GM18498 (cell line): ENCODE results near the gene FBXO41.
A peak's percentile ranks its signal among the peaks of the same experiment; 100 is the strongest.

Experiments
- ATAC-seq: cut with Tn5 transposase; IDR thresholded peaks from one replicate; pipeline ENCODE4 v1.9.1; 2021; ENCODE audit warnings: mild to moderate bottlenecking, moderate library complexity; ENCODE audit not compliant: unreplicated experiment

The FBXO41 gene, protein sequence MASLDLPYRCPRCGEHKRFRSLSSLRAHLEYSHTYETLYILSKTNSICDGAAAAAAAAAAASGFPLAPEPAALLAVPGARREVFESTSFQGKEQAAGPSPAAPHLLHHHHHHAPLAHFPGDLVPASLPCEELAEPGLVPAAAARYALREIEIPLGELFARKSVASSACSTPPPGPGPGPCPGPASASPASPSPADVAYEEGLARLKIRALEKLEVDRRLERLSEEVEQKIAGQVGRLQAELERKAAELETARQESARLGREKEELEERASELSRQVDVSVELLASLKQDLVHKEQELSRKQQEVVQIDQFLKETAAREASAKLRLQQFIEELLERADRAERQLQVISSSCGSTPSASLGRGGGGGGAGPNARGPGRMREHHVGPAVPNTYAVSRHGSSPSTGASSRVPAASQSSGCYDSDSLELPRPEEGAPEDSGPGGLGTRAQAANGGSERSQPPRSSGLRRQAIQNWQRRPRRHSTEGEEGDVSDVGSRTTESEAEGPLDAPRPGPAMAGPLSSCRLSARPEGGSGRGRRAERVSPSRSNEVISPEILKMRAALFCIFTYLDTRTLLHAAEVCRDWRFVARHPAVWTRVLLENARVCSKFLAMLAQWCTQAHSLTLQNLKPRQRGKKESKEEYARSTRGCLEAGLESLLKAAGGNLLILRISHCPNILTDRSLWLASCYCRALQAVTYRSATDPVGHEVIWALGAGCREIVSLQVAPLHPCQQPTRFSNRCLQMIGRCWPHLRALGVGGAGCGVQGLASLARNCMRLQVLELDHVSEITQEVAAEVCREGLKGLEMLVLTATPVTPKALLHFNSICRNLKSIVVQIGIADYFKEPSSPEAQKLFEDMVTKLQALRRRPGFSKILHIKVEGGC

DNA sequence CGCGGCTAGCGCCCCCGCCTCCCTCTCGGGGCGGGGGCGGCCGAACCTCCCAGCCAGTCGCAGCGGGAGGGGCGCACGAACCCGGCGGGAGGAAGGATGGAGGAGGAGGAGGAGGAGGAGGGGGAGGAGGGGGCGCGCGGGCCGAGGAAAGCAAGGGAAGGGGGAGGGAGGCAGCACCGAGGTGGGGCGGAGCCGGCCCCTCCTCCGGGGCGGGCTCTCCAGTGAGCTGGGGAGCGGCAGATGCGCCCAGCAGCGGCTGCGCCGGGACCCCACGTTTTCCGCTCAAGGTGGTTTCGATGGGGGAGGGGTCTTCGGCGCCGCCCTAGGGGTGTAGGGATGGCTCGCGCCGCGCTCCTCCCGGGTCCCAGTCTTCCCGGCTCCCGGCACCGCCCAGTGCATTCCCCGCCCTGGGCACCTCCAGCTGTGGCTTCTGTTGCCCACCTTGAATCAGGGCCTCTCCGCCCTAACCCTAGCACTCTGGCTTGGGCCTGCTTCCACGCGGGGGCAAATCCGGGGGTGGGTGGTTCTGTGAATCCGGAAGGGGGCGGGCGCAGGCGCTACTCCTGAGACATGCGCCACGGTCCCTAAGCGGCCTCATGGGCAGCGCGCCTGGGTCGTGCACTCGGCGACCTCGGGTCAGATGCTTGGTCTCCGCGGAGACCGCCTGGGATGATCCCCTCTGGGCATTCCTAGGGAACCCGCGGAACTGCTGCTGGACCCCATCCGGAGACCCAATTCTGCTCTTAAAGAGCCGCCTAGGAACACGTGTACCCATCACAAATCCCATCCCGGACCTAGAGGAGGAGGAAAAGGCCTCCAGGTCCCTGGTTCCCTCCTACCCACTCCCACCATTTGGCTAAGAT lies at the start of gene FBXO41:
Gene FBXO41, minus strand, starts transcription at position 183 of the 863 bp plus-strand sequence. CDS start 14,848 bp downstream, outside the sequence.
- ATAC-seq, result peak; percentile 83

DNA sequence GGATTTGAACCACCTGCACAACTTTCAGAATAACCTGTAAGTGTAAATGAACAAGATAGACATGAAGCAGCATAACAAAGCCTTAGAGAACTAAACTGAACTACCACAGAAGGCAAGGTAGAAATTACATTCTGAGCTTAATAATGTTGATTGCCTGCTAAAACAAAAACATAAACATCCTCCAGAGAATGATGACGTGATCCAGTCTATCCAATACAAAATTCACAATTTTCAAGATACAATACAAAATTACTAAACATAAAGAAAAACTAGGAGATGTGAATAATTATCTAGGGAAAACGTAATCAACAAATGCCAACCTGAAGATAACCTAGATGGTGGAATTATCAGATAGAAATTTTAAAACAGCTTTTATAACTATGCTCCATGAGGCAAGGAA lies 49.8 kb upstream of the FBXO41 start:
- no peak for ATAC-seq

DNA sequence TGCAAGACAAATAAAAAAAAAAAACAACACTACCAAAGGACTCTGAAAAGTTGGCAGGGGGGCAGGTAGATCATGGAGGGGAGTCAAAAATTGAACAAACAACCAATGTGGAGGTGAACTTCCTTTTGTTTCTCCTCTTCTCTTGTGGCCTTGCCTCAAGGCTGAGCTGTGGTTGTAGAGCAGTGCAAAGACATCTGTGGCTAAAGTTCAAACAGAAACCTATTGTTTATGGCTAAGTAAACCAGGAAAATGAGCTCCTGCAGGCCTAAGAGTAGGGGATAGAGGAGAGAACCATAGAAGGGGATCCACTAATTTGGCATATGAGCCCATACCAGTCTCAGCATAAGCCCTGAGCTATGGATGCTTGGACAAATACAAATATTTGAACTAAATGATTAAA lies 49.3 kb upstream of the FBXO41 start:
- no peak for ATAC-seq

DNA sequence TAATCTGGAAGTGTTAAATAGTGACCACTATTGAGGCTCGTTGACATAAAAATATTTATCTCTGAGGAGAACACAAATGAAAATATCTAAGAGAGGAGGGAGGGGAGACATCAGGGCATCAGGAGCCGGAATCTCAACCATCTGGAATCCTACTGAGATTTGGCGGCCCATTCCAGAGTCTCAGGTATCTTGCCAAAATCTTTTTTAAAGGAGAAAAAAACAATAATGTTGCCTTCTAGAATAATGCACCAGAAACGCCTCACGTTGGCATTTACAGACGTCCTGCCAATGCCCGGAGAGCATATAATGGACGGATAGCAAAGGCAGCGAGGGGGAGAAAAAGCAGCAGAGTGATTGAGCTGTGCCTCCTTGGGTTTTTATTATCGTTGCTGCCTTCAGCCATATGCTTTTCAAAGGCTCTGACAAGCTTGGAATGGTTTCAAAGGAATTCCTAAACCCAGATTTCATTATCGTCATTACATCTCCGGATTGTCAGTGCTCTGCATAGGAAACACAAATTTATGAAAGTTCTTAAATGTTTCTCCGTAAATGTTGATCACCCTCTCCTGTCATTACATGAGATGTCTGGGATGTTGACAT lies 39.9 kb upstream of the FBXO41 start:
- no peak for ATAC-seq

DNA sequence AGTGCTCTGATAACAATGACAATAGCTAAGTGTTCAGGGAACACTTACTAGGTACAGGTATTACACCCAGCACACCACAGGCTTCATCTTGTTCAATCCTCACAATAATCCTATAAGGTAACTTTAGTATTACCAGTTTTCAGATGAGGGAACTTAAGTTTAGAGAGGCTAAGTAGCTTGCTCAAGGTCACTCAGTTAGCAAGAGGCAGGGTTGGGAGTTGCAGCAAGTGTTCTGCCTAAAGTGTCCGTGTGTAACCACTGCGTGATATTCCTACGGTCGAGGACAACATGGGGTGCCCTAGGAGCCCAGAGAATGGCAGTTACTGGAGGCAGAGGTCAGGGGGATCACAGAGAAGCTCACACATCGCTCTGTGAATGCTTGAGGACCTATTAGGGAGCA lies 39.3 kb upstream of the FBXO41 start:
- no peak for ATAC-seq

DNA sequence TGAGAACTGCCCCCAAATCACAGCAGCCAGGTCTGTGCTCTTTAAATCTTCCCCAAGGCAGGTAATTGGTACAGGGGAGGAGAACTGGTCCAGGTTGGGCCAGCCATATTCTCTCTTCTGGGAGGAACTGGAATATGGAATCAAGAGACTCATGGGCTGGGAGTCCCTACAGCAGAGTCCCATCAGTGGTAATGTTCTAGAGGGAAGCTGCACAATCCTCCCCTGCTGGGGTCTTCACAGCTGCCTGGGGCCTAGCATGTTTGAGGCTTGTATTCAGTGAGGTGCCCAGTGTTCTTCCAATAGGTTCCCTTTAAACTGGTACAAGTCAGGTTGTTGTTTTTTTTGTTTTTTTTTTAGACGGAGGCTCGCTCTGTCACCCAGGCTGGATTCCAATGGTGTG lies 30.2 kb upstream of the FBXO41 start:
- ATAC-seq, result no peak

DNA sequence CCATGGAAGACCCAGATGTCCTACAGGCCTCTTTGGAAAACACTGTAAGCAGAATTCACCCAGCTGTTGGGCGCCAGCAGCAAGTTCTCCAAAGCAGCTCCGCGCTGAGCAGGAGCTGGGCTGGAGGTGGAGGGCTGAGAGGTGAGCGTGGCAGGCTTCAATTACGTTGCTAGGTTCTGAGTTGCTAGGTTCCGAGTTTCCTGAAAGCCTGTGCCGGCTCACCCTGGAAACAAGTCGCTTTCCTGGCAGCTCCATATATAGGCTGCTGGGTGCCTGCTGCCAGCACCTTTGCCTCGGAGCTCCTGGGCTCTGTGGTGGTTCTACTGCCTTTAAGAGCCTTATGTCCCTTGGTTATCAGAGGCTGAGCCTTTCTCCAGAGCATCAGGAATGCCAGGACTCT lies 23.4 kb upstream of the FBXO41 start:
- no peak for ATAC-seq

DNA sequence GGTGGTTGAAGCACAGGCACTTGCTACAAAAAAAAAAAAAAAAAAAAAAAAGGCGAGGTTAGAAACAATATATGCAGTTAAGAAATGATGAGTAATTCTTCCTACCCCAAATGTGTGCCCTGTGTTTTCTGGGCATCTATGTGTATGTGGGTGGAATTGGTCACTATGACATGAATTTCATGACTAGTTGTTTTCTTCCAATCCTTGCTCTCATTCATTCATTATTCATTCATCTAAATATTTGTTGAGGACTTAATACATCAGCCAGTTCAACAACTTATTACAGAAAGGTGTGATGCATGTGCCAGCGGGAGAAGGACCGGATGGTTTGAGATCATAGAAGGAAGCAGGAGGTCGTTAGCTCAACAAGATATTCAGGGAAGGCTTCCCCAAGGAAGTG lies 17.4 kb upstream of the FBXO41 start:
- no peak for ATAC-seq

DNA sequence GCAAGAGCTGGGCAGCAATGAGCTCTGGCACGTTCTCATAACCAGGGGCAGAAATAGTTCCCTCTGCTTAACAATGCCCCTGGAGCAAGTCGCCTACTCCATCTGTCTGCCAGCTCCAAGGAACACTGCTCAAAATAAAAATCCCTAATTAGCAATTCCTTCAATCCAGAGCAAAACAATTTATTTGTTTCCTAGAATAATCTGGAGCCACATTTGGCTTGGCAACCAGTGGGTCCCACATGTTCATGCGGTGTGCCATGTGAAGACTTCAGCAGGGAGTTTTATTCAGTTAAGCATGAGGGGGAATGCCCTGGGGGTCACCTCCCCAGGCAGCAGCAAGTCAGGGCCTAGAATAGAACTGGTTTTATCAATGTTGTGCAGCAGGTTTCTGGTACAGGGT lies 16.6 kb upstream of the FBXO41 start:
- no peak for ATAC-seq

DNA sequence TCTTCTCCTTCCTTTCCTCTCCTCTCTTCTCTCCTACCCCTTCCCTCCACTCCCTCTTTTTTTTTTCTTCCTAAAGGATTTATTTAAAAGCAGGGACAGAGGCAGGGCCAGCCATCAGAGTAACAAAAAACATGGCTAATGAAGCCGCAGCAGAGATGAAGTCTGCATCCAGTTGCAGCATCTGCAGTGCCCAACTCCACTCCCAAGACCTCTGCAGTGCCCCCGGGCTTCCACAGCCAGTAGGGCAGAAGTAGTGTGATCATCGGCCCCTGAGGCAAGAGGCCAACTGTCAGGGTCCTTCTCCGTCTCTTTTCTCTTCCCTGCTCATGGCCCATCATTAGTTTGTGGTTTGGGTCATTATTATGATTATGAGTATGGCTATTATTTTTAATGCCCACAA lies 13.3 kb upstream of the FBXO41 start:
- ATAC-seq, result no peak

DNA sequence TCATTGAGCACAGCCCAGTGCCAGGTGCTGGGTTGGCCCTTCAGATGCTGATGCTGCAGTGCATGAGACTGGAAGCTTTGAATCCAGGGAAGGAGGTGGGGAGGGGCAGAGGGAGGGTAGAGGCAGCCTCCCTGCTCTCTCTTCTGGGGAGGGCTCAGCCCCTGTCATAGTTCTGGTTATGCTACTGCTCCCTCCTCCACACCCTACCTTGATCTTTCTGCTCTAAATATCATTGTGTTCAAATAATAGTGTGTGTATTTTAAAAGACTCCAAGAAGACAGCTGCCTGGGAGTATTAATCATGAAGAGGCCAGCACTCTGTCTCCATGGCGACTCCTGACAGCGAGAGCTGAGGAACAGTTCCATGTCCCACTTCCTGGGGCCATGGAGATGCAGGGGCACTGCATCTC lies 12.9 kb upstream of the FBXO41 start:
- ATAC-seq, result no peak

DNA sequence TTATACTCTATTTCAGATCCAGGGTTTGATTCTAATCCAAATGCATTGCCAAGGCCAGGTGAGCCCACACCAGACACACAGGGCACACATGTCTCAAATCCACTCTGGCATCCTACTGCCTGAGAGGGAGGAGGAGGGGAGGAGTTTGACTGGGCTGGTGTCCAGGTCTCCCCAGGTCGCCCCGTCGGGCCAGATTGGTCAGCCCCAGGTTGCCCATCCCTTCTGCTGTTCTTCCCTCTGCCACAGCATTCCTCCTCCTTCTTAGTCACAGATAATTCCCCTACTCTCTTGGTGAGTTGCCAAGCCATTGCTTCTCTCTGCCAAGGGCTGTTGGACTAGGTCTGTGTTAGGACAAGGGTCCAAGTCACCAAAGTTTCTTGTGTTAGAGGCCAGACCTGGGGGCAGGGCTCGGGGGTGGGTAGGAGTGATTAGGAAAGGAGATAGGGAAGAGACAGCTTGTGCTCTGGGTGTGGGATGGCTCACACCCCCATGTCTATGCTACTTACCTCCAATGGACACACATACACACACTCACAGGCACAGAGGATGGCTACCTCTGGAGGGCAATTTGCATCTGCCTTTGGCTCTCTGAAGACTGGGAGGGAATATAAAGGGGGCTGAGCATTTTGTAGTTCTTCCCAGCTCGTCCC lies 11.6 kb upstream of the FBXO41 start:
- ATAC-seq, result no peak

DNA sequence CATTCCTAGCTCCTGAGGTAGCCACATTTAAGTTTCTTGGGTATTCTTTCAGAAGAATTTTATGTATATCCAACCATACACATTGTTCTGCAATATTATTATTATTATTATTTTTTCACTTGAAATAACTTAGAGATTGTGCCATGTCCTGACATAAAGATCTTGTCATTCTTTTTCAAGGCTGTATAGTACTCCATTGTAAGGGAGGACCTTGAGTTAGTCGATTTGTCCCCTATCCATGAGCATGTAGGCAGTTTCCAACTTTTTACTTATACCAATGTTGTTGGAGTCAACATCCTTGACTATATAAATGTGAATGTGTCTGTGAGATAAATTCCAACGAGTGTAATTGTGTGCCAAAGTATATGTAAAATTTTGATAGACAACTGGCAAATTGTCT lies 10.0 kb upstream of the FBXO41 start:
- ATAC-seq, result no peak

DNA sequence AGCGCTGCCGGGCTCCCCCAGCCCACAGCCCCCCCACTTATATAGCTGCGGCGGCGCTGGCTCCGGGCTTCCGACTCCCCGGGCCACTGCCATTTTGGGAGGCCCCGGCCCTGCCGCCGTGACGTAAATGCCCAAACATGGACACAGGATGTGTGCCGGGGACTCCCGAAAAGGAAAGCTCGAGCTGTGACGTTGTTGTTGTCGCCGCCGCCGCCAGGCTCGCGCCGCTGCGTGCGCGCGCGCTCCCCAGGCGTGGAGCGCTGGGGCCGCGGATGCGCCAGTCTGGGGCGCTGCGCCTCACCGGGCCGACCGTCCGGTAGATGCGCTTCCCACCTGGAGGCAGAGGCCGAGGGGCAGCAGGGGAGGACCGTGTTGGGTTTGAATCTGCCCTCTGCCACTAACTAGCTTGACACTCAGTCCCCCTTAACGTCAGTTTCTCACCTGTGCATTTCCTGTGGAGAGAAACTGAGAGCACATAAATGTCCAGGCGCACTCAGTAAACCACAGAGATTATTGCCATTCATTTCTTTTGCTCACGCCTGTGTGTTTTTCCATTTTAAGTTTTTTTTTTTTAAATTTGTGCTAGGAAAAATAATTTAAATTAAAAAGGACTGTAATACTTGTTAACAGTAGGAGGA lies 9.4 kb upstream of the FBXO41 start, which contains the start of gene EGR4:
Gene EGR4, minus strand, starts transcription at position 15 of the 638 bp plus-strand sequence. CDS start 231 bp downstream, outside the sequence.
- ATAC-seq, result peak; percentile 93

DNA sequence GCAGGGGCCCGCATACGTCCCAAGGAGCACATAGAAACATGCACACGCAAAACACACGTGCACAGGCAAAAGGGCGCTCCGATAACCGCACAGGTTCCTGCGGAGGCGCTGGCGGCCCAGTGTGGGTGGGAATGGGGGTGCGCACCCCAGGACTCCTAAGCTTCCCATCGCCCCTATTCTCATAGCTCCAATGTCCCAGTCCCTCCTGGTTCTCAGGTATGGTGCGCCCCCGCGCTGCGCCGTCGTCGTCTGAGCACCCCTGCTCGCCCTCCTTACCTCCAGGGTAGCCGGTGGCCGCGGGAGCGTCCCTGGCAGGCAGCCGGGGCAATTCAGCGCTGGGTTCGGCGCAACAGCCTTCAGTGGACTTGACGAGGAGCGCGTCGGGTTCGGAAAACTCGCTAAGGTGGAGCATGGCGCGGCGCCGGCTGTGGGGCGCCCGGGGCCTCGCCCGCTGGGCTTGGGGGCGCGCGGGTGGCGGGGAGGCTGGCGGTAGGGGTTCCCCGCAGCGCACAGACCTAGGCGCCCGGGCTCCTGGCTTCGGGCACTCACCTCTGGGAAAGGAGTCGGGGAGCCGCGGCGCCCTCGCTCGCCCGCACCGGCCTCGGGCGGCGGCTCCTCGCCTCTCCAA lies 8.7 kb upstream of the FBXO41 start:
- ATAC-seq, result peak; percentile 1

DNA sequence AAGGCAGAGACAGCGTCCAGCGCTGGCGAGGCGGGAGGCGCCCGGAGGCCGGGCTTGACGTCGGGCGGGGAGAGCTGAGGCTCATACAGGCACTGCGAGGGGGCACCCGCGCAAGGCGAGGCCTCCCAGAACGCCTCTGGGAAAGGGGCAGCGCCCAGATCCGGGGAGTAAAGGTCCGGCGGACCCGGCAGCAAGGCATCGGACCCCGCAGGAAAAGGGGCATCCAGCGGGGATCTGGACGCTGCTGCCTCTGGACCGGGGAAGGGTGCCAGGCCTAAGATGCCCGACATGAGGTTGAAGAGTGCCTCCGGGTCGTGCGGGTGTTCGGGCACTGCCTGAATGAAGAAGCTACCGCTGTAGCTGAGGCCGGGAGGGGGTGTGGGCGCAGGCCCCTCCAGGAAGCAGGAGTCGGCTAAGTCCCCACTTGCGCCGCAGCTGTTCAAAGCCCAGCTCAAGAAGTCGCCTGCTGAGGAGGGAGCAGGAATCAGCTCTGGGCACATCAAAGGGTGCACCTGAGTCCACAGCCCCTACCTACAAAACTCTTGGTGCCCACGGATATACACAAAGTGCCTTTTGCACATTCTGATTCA lies 8.1 kb upstream of the FBXO41 start:
- ATAC-seq, result no peak

DNA sequence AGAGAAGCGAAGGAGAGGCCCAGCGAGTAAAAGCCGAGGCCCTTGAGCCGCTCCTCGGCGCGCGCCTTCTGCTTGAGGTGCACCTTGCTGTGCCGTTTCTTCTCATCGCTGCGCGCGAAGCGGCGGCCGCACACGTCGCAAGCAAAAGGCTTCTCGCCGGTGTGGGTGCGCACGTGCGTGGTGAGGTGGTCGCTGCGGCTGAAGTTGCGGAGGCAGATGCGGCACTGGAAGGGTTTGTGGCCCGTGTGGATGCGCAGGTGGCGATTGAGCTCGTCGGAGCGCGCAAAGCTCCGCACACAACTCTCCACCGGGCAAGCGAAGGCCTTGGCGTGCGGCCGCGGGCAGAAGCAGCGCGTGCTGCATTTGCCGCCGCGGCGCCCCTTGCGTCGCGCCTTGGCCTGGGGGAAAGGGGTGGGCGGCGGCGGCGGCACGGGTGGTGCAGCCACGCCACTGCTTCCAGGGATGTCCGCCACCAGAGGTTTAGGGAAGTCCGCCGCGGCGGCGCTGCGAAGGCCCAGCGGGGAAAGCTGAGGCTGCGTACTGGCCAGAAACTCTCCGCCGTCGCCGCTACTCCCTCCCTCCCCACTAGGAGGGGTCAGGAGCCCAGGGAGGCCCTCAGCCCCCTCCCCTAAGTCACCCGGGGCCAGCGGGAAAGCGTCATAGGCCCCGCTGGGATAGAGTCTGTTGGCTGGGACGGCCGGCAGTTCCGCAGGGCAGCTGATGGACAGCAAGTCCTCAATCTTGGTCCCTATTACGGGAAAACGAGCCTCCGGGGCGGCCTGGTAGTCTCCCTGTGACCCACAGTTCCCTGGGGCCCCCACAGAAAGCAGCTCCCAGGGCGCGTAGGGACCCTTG lies 7.4 kb upstream of the FBXO41 start:
- ATAC-seq, result peak; percentile 9

DNA sequence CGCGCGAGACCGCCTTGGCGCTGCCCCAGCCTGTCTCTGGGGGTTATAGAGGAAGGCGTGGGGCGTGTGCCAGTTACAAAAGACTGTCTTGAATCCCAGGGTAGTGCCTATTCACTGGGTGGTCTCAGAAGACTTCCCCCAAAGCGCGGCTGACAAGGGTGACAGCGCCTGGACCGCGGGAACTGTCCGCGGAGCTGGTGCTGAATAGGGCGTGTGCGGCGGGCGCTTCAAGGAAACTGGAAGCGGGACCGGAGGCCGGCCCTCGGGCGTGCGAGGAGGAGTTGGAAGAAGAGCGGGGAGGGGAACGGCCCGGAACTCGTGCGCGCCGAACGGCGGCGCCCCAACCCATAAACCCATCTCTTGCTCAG lies 6.8 kb upstream of the FBXO41 start:
- peak; percentile 38 for ATAC-seq
